H1 (cell line): ENCODE results near the gene PROSER3. TPM values are rescaled to one million over a fixed set of nuclear protein-coding genes. Genes with fewer than 3 reads are reported as not detected.

Experiments used
- ASH2L ChIP-seq: fragments of 200-600, 300-600 bp; sonication (generic); IDR thresholded peaks from one replicate; pipeline ENCODE4 v1.7.1; 2017; ENCODE audit warnings: low read length
- CHD7 ChIP-seq: fragments of 300-600 bp; sonication (generic); IDR thresholded peaks from 2 replicates; pipeline ENCODE4 v1.7.1; 2012; ENCODE audit warnings: low read length, moderate library complexity, mild to moderate bottlenecking, inconsistent platforms; ENCODE audit not compliant: insufficient replicate concordance
- EGR1 ChIP-seq: IDR thresholded peaks from 2 replicates; pipeline ENCODE4 v1.6.1; 2011; ENCODE audit warnings: low read depth, low read length, borderline replicate concordance
- POLR2A ChIP-seq, 2 experiments: IDR thresholded peaks; 1 replicate in 1 of 2; 2 replicates in 1 of 2; pipeline ENCODE4 v1.6.1; 2011; ENCODE audit warnings: low read depth in 2 of 2, low read length in 2 of 2, mild to moderate bottlenecking in 2 of 2; ENCODE audit errors: control extremely low read depth in 1 of 2
- POLR2AphosphoS5 ChIP-seq: IDR thresholded peaks from 2 replicates; pipeline ENCODE4 v1.6.1; 2011; ENCODE audit warnings: low read depth, low read length
- RAD21 ChIP-seq, 2 experiments: IDR thresholded peaks in 1 of 2; conservative IDR thresholded peaks in 1 of 2; 2 replicates each; pipeline ENCODE4 v1.6.1; 2011; ENCODE audit warnings: low read depth in 2 of 2, low read length in 2 of 2, improper control_type of control experiment in 1 of 2, inconsistent platforms in 1 of 2, mild to moderate bottlenecking in 1 of 2, moderate library complexity in 1 of 2
- SAP30 ChIP-seq: fragments of 300-600 bp; sonication (generic); IDR thresholded peaks from 2 replicates; pipeline ENCODE4 v1.7.1; 2012; ENCODE audit warnings: low read length, moderate library complexity, mild to moderate bottlenecking, inconsistent platforms; ENCODE audit not compliant: insufficient read depth, insufficient replicate concordance
- TCF12 ChIP-seq: IDR thresholded peaks from 2 replicates; pipeline ENCODE4 v1.6.1; 2011; ENCODE audit warnings: low read depth, mild to moderate bottlenecking, low read length
- polyA plus RNA-seq, 7 experiments: library from polyadenylated mRNA; depleted of rRNA in 3 of 7; stranded (reverse) in 5 of 7; unstranded in 2 of 7; fragments of >200 nt in 5 of 7; fragments of 200-250 nt in 2 of 7; gene quantifications; 1 replicate in 5 of 7; 2 replicates in 1 of 7; 4 replicates in 1 of 7; pipeline versions ENCODE4 v1.2.1 to v1.2.3, GENCODE V29; 2011 to 2013; ENCODE audit warnings: missing spikeins in 2 of 7, mixed read lengths in 2 of 7
- total RNA-seq: library from RNA; stranded (reverse); fragmentation: NEBNext Ultra II Directional; extraction: Animal tissue kit (Norgen Biotek cat#: 25700); gene quantifications from 2 replicates; pipeline ENCODE4 v1.2.1, GENCODE V29; 2021
- TF ChIP-seq, protein P1 (sequence below): IDR thresholded peaks from 2 replicates; pipeline ENCODE4 v1.6.1; 2012; ENCODE audit warnings: inconsistent platforms

PROSER3 gene
- total and polyA plus RNA-seq, 2 of the 8 experiments (the other 6 are each of a cell fraction or from before 2014, with no cell fraction given): 17.8 to 28.9 TPM

- TF ChIP-seq CHD7: no peak
- TF ChIP-seq, protein P1, sequence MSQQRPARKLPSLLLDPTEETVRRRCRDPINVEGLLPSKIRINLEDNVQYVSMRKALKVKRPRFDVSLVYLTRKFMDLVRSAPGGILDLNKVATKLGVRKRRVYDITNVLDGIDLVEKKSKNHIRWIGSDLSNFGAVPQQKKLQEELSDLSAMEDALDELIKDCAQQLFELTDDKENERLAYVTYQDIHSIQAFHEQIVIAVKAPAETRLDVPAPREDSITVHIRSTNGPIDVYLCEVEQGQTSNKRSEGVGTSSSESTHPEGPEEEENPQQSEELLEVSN: peak; percentile 77
- peak; percentile 67 for TF ChIP-seq ASH2L
- no peak for TF ChIP-seq TCF12
- peak; percentile 5 to 9; a peak in 2 of 4 replicates for TF ChIP-seq RAD21 (IDR thresholded peaks at IDR 0.05 in 1 of 2, conservative IDR thresholded peaks at IDR 0.05 in 1 of 2; ENCODE audit: low read depth in 2 of 2, low read length in 2 of 2)
- peak; percentile 64 for TF ChIP-seq SAP30
- peak; percentile 86 for TF ChIP-seq POLR2AphosphoS5
- peak in 1 of 2 experiments; percentile 88; a peak in 2 of 3 replicates for TF ChIP-seq POLR2A (IDR thresholded peaks at IDR 0.05; ENCODE audit: control extremely low read depth in 1 of 2, low read depth in 2 of 2, low read length in 2 of 2)
- TF ChIP-seq EGR1: no peak
Measured at GRCh38 chr19:35744430-35745327, 13.3 kb upstream of the PROSER3 start (continued).
